NCI-H2029 treated with DMSO at 0.1 percent for 48 hours (cell line): ENCODE measurements around the gene ARHGAP11A.

Source experiments
- DNase-seq: peaks from one replicate; lab custom pipeline; 2025; lab: John Stamatoyannopoulos, UW

ARHGAP11A gene

DNA sequence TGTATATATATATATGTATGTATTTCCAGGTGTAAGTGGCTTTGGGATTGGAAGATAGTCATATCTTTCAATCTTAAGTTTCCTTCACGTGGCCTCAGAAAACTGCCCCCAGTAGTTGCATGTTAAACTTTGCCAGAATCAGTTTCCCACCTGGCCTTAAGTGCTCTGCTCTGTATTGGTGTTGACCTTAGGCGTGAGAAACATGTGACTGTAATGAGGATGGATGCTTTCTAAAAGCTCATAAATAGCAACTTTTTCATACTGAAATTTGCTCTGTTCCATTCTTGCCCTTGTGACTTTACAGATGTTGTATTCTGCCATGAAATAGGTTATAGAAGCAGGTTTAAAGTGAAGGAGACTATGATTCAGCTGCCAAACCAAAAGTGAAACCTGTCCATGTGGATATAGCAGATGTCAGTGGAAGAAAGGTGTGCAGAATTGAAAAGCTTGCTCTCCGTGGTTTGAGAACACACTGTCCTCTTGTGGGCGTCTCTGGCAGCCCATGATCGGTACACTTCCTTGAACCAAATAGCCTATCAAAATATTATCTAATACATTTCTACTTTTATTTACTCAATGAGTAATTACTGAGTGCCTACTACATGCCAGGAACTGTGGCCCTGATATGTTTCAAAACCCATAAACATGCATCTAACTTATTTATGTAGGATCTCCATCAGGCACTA, 42.0 kb downstream of the ARHGAP11A start:
- DNase-seq = no peak

DNA sequence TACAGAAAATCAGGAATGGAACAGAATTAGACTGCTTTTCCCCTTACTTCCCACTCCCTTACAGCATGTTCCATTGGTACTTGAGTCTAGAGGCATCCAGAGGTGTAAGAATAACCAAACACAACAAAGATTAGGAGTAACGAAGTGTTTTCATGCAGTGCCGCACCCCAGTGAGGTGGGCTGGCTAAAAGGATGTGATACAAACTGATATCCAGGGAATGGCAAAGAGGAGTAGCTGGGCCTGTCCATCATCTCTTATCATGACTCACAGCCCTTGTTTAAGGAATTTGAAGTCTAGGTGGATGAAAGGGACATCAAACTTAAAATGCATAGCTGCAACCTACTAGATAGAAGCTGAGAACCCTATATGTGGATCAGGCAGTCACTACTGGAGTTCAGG, 42.6 kb downstream of the ARHGAP11A start:
- no peak for DNase-seq

DNA sequence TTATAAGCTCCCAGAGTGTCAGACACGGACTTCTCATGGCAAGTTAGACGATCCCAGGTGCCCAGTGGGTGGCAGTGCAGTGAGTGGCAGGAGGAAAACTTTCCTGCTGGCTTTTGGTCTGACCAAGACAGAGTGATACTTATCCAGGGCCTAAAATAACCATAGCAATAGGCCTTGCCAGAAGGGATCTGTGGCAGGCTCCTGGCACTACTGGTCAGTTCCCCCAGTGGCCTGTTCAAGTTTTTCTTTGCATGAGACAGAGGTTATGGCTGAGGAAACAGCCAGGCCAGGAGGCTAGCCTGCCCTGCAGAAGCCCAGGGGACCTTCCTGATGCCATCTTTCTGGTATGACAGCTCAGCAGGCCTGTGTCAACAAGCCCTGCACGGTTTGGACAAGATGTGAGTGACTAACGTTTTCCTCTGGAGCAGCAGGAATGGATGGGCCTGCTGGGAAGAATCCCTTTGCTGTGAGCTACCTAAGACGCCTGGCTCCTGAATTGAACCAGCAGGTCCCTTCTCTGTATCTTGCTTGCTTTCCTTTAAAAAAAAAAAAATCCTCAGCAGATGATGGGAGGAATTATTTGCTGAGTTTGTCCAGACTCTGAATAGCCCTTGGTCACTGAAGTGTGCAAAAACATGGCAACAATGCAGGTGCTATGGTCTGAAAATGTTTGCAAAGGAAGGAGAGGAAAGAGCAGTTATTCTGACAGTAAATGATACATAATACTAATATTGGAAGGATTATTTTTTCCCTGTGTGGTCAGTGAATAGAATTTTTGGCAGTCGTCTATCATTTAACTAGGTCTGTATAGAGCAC, 44.2 kb downstream of the ARHGAP11A start:
- DNase-seq = no peak

DNA sequence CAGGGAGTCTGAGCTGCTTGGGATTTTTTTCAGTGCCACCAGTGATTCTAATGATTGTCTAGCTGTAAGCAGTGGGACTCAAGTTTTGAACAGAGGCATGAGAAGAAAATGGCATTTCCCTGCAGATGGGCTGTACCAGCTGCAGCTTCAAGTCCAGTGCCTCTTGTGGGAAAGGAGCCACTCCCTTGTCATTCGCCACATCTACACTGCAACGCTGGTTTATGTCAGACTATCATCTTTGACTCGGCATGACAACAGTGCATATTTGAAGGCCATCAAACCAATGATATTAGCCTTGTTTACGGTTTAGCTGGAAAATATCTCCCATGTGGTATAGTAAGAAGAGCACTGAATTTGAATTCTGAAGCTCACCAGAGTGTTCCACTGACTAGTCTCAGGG, 48.4 kb downstream of the ARHGAP11A start:
- DNase-seq = no peak

DNA sequence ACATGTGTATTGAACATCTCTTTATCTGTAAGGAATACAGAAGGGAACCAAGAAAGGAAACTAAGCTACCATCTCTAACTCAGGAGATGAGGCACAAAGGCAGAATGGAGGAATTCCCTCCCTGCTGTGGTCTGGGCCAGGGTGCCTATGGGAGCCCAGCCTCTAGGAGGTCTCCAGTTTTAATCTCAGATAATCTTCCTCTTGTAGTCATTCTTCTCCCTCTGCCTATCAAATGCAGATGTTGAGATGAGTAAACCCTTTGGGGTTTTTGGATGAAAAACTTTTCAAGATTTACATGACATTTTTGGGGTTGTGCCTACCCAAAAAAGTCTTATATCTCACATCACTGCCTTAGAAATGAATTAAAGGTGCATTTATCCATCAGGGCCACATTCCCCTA, 49.5 kb downstream of the ARHGAP11A start:
- DNase-seq = no peak

DNA sequence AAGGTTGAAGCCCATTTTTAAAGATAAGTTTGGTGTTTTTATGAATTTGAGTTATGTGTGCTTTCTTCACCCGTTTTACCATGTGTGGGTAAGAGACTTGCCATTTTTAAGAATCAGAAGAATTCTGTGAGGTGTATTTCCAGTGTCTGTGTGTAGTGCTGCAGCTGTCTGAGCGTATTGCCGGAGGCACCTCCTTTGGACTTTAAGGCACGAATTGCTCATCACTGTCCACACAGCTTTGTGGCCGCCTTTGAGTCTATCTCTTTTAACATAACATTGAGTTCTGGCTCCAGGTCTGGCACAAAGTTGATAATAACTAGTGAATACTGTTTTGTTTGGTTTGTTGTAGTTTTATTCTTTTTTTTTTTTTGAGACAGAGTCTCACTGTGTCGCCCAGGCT, 52.0 kb downstream of the ARHGAP11A start:
- no peak for DNase-seq

DNA sequence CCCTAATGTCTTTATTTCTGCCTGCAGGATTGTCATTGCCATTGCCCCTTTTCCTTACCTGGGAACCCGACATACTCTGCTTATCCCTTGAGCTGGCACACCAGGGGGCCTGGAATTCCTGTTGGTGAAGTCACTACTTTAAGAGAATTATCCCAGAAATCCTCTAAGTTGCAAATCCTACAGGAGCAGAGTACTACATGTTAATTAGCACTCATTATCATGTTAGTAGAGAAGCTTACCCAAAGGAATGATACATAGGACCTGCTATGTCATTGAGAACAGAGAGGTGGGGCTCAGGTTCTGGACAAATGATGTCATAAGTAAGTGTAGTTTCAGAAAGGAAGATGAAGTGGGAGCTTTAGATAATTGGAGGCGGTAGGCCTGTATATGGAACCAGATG, 53.6 kb downstream of the ARHGAP11A start:
- no peak for DNase-seq

DNA sequence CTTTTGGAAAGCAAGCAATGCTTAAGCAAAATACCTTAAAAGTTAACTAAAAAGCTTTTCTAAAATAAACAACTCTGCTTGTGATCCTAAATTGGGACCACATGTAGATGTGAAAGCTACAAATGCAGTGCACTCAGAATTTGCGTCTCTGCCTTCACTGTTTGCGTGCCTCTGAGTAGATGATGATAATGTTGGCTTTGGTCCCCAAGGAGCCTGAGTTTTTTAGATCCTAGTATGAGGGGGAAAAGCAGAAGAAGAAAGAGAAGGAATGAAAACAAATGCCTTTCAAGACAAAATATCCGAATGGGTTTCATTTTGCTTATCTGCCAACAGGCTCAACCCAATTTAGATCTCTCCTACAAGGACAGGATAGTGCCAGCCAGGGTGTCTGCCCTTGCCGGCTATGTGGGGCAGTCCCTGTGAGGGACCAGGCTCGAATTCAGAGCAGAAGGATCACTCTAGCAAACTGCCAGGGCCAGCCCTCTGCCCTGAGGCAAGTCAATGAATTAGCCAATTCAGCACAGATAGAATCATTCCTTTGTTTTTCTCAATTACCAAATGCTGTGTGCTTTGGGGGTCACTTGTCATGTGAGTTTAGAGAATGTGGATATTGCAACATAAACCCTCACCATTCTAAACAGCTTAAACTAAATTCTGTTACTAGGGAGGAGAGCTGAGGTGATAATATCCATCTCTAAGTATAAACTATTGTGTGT, 54.8 kb downstream of the ARHGAP11A start:
- DNase-seq = no peak

DNA sequence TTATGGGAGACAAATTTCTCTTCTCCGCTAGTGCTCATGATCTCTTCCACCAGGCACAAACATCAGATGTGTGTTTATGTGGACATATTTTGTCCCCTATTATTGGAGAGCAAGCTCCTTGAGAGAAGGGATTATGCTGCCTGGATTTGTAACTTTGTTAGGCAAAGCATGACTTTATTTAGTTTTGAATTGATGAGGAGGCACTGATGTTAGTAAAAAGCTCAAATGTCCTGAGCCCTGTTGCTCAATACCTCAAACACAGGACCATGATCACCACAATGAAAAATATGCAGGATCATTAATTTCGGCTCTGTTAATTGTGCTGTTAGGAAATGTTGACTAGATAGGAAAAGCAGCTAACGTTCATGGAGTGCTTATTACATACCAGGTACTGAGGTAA, 55.3 kb downstream of the ARHGAP11A start:
- DNase-seq = no peak

DNA sequence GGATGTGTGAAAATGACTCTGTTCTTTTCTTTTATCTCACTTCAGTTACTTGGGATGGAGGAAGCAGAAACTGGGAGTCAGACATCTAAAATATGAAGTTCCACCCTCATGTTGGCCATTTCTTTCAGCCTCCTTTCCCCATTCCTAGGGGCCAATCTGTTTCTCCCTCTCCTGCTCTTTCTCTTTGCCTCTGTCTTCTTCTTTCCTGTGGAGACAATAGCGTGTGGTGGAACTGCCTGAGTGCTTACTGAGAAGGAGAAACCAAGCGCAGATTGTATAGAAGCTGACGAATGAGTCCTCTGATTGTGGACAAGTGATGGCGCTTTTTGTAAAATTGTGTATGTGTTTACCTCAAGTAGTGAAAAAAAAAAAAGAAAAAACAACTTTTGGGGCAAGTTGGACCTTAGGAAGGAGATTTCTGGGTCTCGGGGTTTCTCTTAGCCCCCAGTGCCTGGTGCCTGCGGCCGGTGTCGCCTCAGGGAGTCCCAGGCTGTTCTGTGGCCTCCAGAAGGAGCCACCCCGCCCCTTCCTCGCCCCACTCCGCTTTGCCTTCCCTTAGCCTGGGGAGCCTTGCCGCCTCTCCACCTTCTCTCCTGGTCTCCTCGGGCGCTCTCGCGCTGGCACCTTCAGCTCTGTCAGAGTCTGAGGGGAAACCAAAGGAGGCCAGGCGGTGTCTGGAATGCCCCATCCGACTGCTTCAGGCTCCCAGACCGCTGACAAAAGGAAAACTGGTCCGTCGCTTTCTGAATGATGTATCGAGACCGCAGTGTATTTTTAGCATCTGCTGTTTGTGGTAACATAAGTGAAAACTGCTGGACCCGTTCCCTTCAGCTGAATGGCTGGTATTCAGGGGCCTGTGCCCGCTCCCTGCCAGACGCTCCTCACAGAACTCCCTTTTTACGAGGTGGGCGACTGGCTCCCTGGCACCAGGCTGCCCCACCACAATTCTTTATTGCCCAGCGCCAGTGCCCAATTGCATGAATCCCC, 56.3 kb downstream of the ARHGAP11A start:
- DNase-seq = no peak

DNA sequence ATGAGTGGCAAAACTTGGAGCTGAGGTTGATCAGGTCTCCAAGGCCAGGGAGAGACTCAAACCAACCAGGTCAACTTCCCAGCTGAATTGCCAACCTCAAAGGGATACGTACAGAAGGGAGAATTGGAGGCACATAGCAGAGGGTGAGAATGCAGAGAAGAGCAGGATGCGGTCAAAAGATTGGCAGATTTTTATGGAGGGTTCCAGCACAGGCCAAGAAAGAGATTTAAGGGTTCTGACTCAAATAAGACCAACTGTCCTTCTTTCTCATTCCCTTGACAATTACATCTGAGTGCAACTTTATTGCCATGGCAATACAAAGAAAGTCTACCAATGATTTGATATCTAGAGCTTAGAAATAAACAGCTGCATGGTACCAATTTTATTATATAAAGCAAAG, 59.4 kb downstream of the ARHGAP11A start:
- no peak for DNase-seq

DNA sequence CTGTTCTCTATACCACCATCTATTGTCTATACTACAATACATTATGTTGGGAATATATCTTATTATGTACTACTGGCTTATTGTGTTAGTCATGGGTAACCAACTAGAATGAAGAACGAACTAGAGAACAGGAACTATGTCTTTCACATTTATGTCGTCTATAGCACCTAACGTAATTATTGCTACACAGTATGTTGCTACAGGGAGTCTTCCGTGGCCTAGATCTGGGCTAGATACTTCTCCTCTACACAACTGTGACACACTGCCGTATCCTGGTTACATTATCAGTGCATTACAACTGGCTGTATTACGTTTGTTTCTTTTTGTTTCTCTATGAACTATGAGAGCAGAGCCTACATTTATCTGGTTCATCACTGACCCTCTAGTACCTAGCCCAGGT, 60.2 kb downstream of the ARHGAP11A start:
- no peak for DNase-seq

DNA sequence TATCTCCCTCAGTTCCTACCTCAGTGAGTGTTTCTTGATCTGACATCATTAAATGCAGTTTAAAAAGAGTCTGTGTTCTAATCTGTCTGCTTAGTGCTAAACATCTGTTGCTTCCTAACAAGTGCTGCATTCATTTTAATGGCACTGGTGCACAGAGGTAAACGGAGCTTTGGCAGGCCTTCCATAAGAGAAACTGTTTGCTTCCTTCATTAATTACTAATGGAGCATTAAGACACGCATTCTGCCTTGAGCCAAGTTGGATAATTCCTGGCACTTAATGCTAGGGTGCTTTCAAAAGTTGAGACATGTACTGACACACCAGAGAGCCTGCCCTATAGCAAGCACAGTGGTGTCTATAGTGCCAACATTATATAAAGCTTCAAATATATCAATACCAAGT, 60.9 kb downstream of the ARHGAP11A start:
- no peak for DNase-seq

DNA sequence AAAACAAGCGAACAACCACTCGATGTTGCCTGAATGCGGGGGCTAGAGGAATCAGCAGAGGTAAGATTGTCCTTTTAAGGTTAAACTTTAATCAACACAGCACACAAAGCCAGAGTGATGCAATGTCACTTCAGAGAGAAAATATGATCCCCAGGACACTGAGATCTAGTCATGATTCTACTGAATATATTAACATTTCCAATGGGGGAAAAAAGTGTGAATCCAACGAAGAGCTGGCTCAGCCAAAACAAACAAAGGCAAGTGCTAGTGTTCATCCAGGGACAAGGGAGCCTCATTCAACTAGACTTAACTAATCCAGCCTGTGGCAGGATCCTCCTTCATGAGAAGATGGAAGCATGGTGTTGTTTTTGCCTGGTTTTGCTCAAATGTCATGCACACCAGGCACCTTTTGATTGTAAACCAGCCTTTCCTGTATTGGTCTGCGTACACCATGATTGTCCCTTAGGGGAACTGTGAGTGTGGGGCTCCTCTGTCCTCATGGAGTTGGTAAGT, 62.0 kb downstream of the ARHGAP11A start:
- DNase-seq = peak; percentile 63

DNA sequence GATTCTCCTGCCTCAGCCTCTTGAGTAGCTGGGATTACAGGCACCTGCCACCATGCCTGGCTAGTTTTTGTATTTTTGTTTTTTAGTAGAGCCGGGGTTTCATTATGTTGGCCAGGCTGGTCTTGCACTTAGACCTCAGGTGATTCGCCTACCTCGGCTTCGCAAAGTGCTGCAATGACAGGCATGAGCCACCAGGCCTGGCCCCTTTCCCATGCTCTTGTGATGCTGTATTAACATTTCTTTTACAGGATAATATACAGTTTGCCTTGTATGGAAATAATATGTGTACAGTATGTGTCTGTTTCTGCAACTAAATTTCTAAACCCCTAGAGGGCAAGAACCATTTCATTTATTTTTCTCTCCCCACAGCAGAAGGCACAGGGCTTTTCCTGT, 64.0 kb downstream of the ARHGAP11A start:
- DNase-seq = no peak

DNA sequence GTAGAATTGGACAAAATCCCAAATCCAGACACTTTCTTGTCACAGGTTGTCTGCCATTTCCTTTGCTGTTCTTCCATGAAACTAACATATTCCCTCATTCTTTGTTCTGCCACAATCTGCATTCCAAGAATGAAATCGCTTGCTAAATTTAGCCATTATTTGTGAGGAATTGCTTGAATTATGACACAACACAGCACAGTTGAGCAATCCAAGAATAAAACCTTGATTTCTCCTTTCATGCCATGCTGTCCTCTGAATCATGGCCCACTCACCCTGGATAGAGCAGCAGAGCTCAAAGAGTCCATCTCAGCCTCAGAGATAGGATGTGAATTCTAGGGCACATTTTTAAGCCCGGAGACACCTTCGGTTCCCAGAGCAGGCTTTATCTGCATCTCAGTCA, 67.3 kb downstream of the ARHGAP11A start:
- DNase-seq = no peak

DNA sequence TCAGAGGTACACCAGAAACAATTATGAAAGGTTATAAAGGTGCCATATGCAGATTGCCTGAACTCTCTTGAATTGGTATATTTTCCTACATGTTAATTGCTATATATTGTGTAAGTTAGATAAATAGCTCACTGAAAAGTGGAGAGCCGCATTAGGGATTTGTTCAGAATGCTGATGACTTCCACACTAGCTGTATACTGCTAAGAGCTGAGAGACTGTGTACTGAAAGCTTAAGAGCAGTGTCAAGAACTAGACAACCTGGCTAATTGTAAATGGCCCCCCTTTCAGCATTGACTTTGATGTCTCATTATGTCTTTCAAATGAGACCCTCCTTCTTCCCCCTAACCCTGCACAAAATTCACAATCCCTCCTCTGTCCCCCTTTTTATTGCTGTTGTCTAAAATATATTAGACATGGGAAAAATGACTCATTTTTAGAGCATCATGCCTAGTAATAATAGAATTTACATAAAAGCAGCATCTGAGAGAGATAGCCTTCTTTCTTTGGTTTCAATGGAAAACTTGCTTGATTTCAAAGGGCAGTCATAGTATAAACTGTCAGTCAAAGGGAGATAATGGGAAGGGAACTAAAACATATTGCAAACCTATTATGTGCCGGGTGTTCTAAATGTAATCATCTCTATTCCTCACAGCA, 67.8 kb downstream of the ARHGAP11A start:
- no peak for DNase-seq

DNA sequence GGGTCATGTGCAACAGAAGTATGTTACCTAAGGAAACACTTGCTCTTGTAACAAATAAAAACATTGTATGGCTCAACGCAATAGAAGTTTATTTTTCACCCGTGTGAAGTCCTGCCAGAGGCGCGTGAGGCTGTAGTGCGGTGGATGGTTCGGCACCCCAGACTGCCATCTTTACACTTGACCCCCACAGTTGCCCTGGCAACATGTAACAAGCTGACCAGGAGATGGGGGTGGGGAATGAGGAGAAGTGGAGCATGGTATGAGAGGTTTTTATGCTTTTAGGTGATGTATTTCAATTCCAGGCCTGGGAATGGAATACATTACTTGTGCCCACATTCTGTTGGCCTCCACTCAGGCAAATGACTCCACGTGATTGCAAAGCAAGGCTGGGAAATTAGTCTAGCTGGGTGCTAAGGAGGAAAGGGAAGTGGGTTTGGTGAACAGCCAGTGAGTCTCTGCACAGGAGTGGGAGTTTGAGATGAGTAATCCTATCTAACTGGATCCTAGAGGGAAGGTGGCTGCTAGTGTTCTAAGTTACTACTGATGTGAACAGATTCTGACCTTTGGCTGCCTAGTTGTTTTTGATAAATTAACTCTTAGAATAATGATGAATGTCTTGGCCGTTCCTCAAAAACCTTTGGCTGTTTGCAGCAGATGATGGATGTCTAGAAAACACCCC, 68.7 kb downstream of the ARHGAP11A start:
- DNase-seq = no peak

DNA sequence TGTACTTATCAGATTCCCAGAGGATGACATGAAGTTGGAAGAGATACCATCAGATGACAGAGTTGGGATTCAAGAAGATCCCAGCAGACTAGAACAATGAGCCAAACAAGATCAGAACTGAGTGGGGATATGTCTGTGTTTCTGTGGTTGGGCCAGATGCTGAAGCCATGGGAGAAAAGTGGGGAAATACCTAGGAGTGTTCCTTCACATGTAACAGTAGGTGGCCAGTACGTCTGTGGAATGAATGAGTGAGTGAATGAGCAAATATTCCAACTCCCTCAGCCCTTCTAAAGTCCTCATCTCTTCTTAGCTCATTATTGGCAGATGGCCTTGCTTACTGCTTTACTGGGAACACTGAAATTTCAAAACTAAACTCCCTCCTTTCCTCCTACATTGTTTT, 70.3 kb downstream of the ARHGAP11A start:
- DNase-seq = no peak

DNA sequence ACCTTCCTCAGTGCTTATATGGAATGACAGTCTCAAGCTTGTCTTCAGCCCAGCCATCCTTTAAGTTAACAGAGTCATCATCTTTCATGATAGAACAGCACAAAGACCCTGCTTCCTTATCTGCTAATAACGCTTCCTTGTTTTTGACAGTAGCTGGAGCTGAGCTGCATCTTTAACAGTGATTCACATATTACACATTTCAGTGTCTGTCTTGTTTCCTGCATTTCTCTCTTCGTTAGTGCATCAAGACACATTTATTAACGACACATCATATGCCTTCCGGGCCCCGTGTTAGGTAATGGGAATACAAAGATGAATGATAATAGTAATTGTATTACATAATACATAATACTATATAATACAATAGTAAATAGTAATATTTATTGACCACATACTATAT, 72.3 kb downstream of the ARHGAP11A start:
- no peak for DNase-seq
